Subcutaneous adipose tissue (tissue), 4 donors: ENCODE results near the gene B4GALNT4. TPM values are rescaled to one million over a fixed set of nuclear protein-coding genes. Genes with fewer than 3 reads are reported as not detected.

Experiments used
- total RNA-seq, 4 donors: library from RNA; depleted of rRNA; stranded (reverse); fragments of >200 nt; gene quantifications; one replicate each; pipeline ENCODE4 v1.1.0, GENCODE V29; 2016
- TF ChIP-seq, protein P1 (sequence below): fragments of 450-650 bp; IDR thresholded peaks from one replicate; pipeline ENCODE4 v1.5.1; 2016; ENCODE audit warnings: low read depth, mild to moderate bottlenecking, control low read depth, antibody characterized with exemption, moderate library complexity

Gene B4GALNT4, protein sequence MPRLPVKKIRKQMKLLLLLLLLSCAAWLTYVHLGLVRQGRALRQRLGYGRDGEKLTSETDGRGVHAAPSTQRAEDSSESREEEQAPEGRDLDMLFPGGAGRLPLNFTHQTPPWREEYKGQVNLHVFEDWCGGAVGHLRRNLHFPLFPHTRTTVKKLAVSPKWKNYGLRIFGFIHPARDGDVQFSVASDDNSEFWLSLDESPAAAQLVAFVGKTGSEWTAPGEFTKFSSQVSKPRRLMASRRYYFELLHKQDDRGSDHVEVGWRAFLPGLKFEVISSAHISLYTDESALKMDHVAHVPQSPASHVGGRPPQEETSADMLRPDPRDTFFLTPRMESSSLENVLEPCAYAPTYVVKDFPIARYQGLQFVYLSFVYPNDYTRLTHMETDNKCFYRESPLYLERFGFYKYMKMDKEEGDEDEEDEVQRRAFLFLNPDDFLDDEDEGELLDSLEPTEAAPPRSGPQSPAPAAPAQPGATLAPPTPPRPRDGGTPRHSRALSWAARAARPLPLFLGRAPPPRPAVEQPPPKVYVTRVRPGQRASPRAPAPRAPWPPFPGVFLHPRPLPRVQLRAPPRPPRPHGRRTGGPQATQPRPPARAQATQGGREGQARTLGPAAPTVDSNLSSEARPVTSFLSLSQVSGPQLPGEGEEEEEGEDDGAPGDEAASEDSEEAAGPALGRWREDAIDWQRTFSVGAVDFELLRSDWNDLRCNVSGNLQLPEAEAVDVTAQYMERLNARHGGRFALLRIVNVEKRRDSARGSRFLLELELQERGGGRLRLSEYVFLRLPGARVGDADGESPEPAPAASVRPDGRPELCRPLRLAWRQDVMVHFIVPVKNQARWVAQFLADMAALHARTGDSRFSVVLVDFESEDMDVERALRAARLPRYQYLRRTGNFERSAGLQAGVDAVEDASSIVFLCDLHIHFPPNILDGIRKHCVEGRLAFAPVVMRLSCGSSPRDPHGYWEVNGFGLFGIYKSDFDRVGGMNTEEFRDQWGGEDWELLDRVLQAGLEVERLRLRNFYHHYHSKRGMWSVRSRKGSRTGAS
- under 1 TPM in 1 of 4 donors, not detected in 3; 0.22 TPM for total RNA-seq

DNA sequence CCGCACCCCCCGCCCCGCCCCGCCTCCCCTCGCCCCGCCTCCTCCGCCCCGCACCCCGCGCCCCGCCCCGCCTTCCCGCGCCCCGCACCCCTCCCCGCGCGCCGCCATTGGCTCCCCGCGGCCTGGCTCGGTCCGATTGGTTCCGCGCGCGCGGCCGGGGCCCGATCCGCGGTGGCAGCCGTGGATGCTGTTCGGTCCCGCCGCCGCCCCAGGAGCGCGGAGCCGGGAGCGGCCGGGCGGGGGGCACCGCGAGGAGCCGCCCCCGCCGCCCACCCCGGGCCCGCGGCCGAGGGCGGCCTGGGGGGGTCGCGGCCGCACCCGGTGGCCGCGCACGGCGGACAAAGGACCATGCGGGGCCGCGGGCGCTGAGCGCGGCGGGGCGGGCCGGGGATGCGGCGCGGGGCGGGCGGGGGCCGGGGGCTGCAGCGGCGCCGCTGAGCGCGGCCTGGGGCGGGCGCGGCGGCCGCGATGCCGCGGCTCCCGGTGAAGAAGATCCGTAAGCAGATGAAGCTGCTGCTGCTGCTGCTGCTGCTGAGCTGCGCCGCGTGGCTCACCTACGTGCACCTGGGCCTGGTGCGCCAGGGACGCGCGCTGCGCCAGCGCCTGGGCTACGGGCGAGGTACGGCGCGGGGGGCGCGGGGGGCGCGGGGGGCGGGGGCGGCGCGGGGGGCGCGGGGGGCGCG lies at the start of gene B4GALNT4:
TSS of gene B4GALNT4 (plus strand) at position 164 of the 683 bp plus-strand sequence. CDS start at position 469, 305 bp downstream.
- TF ChIP-seq, protein P1, sequence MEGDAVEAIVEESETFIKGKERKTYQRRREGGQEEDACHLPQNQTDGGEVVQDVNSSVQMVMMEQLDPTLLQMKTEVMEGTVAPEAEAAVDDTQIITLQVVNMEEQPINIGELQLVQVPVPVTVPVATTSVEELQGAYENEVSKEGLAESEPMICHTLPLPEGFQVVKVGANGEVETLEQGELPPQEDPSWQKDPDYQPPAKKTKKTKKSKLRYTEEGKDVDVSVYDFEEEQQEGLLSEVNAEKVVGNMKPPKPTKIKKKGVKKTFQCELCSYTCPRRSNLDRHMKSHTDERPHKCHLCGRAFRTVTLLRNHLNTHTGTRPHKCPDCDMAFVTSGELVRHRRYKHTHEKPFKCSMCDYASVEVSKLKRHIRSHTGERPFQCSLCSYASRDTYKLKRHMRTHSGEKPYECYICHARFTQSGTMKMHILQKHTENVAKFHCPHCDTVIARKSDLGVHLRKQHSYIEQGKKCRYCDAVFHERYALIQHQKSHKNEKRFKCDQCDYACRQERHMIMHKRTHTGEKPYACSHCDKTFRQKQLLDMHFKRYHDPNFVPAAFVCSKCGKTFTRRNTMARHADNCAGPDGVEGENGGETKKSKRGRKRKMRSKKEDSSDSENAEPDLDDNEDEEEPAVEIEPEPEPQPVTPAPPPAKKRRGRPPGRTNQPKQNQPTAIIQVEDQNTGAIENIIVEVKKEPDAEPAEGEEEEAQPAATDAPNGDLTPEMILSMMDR = no peak

DNA sequence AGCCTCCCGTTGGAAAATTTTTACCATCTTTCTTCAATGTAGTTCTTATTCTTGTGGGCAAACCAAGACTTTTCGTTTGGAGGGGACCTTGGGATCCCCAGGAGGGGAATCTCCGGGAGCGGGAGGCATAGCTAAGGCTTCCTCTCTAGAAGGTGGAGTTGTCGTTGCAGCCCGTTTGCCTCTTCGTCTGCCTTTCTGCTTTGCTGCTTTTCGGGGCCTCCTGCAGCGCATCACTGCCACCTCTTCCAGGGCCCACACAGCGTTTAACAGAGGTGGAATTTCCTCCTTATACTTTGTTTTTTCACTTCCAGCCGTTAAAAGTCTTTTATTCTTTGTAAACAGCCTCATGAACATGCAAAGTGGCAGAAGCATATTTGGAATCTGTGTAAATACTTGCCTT lies 45.1 kb upstream of the B4GALNT4 start:
- TF ChIP-seq, protein P1 = no peak

DNA sequence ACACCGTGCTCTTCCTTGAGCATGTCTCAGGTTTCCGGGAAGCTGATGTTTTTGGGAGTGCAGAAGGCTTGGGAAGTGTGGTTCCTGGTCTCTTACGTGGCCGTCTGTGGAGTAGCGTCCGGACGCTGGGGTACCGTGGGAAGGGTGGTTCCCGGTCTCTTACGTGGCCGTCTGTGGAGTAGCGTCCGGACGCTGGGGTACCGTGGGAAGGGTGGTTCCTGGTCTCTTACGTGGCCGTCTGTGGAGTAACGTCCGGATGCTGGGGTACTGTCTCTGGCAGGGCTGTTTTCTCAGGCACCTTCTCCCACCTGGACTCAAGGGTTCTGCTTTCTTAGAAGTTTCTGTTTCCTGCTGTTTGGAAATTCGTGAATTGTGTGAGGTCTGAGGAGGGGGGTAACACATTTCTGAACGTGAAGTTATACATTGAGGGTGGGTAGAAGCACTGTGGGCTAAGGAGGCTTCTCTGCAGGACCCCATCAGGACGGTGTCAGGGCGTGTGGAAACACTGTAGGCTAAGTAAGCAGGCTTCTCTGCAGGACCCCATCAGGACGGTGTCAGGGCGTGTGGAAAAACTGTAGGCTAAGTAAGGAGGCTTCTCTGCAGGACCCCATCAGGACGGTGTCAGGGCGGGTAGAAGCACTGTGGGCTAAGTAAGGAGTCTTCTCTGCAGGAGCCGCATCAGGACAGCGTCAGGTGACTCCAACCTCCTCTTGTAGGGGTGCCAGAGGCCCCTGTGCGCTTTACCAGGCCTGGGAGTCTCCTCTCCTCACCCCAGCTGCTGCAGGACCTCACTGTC lies 43.3 kb upstream of the B4GALNT4 start:
- TF ChIP-seq, protein P1 = no peak

DNA sequence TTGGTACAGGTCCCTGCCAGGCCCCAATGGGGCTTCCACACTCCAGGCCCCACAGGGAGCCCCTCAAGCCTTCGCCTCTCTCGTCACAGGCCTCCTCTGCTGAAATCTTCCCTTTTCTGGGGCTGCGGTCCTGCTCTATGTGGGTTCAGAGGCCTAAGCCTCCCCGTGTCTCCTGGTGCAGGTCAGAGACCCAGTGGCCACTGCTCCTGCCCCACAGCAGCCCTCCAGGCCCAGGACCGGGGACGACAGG lies 42.8 kb upstream of the B4GALNT4 start:
- TF ChIP-seq, protein P1 = no peak

DNA sequence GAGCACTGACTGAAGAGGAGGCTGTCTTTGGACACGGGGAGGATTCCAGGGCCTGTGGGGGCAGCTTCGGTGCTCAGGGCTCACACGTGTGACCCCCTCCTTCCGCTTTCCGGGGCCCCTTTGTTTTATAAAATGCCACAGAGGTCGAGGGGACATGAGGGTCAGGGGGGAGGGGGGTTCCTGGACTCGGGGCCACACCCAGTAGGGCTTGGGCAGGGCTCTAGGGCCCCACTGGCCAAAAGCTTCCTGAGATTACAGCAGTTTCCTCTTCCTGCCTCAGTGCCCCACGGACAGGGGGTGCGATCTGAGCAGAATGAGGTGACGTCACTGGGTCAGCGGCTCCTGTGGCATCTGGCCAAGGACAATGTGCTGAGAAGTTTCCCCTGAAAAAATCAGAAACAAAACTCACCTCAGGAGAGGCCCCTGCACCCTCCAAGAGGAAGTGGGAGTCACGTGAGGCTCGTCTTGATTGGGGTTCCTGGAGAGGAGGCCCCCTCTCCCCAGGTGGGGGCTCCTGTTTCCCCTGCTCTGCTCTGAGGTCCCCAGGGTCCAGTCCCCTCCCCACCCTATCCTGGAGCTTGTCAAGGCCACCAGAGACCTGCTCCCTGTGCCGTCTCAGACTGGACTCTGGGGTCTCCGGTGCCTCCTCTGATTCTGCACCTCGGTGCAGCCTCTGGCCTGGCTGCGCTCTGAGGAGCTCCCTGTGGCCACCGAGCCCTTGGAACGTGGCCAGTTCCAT lies 42.3 kb upstream of the B4GALNT4 start:
- TF ChIP-seq, protein P1 = no peak

DNA sequence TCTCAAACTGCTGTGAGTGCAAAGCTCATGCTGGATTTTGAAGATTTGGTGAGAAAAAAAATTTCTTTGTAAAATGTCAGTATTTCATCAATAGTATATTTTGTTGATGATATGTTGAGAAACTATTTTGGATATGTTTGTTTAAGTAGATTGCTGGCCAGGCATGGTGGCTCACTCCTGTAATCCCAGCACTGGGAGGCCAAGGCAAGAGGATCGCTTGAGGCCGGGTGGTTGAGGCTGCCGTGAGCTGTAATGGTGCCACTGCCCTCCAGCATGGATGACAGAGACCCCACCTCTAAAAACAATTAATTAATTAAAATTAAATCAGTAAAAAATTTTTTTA lies 41.7 kb upstream of the B4GALNT4 start:
- TF ChIP-seq, protein P1 = no peak
